HG02938 (cell line): ENCODE measurements around the gene BUB1B.
"Not testable (repeated sequence)": the region's sequence is repeated elsewhere in the genome, so short reads cannot be mapped to it uniquely, and the experiment has no call there.

Experiments
- ATAC-seq: cut with Tn5 transposase; IDR thresholded peaks from one replicate; pipeline ENCODE4 v1.9.1; 2021; ENCODE audit warnings: mild to moderate bottlenecking, moderate library complexity; ENCODE audit not compliant: unreplicated experiment

The BUB1B gene

DNA sequence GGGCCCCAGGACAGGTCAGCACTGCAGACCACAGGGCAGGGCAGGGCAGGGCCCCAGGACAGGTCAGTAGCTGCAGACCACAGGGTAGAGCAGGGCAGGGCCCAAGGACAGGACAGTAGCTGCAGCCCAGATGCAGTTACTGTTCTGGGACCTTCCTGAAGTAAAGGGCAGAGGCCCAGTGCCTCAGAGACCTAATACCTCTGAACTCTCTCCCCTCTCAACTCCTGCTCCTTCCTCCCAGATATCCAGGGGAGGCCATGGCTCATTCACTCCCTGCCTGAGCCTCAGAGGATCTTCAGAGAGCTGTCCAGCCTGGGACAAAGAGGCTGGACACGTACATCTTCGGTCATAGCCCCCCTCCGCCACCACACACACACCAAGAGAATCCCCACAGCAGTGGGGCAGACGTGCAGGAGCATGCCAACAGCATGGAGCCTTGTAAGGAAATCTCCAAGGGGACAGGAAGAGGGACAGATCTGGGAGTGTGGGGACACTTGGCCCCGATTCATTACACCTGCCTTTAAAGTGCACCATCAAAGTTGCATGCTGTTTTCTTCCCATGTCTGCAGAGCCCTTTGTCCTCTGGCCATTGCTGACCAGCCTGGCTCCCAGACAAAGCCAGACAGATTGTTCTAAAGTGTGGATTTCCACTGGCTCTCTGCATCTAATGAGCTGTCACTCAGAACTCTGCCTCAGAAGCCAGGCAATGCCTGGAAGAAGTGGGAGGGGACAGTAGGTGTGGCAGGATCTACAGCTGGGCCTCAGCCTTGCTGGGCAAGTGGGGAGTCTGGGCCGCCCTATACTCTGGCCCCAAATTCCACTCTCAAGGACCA lies 24.2 kb upstream of the BUB1B start:
- no peak for ATAC-seq

DNA sequence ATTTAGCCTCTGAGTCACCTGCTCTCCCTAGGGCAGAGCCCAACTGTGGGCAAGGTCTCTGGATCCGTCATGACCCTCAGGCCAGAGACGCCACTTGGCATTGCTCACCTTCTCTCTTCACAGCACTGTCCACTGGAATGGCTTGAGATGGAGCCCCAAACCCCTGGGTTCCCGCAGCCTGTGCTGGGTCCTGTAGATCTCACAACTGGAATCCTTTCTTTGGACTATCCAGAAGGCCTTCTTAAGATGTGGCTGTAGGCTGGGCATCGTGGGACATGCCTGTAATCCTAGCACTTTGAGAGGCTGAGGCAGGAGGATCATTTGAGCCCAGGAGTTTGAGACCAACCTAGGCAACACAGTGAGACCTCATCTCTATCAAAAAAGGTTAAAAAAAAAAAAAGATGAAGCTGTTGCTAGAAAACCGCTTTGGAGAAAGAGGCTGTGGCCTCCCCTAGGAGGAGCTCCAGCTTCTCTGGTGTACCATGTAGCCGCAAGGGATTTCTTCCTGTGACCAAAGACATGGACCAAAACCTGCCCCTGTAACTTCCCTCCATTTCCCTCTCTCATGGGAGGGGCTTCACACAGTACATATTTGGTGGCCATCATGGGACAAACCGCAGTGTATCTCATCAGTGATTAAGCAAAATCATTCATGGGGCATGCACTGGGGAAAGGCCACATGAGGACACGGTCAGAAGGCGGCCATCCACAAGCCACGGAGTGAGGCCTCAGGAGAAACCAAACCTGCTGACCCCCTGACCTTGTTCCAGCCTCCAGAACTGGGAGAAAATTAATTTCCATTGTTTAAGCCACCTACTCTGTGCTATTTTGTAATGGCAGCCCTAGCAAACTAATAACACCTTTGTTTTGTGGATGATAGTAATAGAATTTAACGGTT lies 23.3 kb upstream of the BUB1B start:
- ATAC-seq, result no peak

DNA sequence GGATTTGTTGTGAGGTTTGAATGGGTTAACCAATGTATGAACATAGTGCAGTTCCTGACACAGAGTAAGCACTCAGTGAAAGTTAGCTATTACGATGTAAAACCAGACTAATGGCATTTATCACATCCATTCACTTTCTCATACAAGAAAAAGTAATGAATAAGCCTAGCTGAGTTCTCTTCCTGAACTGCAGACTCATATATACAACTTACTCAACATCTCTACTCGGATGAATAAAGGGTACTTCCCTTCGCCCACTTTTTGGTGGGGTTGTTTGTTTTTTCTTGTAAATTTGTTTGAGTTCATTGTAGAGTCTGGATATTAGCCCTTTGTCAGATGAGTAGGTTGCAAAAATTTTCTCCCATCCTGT lies 22.7 kb upstream of the BUB1B start:
- not testable (repeated sequence) for ATAC-seq

DNA sequence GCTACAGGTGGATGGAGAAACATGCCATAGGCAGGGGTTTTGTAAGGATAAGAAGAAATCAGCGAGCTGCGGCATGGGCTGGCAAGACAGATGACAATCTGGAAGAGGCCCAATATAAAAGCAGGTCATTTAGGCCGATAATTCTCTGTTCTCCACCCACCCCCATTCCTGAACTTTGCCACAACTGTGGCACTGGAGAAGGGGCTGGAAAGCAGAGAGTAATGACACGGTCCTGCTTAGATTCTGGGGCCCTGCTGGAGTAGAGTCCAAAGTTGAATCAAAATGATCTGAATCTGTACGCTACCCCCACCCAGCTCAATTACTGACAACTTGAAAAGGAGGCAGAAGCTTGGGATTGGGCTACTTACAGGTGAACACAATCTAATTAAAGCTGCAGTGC lies 18.4 kb upstream of the BUB1B start:
- no peak for ATAC-seq

DNA sequence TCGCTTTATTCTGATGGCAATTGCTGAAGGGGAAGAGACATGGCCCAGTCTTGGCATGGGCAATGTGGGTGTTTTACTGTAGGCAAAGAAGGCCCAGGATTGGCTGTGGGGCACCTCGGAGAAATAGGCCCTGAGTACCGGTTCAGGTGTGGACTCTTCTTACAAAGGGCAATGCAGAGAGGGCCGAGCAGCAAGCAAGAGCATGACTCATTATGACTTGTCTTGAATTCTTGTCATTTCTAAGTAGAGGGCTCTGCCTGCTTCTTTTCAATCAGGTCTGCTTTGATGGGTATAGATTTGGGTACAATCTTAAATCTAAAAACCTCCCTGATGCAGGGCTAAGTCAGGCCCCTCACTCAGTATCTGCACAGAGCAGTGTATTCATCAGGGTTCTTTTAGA lies 14.8 kb upstream of the BUB1B start:
- ATAC-seq, result no peak

DNA sequence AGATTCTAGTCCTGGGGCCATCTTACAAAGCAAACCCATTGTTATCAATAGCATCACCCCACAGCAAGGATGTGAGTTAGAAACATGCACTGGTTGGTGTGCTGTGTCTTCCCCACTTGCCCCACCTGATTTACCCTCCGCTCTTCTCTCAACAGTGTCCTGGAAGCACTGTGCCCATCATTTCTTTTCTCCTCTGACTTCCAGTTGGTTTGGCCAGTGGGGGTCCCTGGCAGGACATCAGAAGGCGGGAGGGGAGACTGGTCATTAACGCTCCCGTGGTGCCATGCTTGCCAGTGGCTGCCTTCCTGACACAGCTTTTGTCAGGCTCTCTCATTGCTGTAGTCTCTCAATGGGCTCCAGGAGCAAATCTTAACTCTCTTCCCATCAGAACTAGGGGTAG lies 11.5 kb upstream of the BUB1B start:
- no peak for ATAC-seq

DNA sequence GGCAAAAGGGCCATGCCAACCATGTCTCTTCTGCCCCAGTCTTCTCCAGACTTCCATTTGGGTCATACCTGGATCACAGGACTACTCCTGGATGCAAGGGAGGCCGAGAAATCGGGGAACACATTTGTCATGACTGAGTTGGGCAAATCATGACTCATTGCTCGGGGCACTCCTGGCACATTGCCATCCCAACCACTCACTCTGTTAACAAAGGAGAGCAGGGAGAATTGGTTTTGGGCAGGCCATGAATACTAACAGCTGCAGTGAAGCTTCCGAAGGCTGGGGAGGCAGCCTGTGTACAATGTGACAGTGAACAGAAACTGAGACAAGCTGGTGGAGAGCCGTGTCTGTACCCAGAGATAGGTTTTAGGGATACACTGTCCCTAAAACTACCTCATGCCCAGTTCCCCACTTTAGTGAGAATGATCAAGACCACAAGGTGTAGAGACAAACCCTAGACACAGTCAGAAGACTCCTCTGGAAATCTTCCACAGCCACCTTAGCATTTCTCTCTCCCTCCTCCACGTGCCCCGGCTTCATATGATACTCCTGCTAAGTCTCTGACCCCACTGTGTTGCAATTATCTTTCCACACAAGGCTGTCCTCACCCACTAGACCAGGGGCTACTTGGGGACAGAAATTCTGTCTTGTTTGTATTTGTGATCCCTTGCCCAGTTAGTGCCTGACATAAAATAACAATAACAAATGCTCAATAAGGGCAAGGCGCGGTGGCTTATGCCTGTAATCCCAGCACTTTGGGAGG lies 10.5 kb upstream of the BUB1B start:
- no peak for ATAC-seq

DNA sequence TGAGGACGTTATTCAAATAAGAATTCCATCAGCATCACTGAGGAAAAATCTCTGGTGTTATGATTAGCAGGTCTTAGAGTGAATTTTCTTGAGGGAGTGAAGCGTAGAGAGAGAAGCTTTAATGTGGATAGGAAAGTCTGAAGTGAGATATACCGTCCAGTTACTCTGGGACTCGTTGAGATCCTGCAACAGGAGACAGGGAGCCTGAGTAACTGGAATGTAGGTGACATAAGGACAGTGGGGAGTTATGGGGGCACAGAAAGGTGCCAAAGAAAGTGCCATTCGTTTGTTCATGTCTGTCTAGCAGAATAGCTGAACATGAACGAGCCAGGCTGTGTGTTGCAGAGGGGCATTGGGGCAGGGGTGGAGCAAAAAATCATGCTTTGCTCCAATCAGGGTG lies 9.4 kb upstream of the BUB1B start:
- ATAC-seq, result no peak

DNA sequence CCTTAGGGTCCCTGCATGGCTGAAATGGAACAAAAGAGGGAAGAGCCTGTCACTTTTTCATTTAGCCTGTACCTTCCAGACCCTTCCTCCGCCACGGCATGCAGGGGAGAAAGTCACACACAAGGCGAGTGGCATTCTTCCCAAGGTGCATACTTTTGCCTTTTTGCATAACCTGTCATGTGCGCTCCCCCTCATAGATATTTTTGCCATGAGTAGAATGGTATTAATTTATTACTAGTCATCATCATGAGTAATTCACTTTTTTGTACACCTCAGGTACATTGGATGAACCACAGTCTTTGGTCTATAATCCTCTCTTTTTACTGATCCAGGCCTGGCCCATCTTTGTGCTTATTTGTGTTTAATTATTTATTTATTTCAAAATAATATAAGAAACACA lies 8.9 kb upstream of the BUB1B start:
- no peak for ATAC-seq

DNA sequence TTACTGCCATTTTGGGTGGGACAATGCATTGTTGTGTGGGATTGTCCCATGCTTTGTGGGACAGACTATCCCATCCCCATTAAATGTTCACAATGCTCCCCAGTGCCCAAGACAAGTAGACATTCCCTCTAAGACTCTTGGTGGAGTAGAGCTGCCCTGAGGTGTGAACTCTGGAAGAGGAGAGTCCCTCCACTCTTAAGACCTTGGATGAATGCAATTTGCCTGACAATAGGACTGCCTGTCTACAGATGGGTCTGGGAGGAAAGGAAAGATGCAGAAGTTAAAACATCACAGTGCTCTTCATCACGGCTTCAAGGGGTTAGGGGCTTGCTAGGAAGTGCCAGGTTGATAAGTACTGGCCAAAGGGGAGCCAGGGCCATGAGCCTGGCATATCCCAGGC lies 6.0 kb upstream of the BUB1B start:
- ATAC-seq, result not testable (repeated sequence)

DNA sequence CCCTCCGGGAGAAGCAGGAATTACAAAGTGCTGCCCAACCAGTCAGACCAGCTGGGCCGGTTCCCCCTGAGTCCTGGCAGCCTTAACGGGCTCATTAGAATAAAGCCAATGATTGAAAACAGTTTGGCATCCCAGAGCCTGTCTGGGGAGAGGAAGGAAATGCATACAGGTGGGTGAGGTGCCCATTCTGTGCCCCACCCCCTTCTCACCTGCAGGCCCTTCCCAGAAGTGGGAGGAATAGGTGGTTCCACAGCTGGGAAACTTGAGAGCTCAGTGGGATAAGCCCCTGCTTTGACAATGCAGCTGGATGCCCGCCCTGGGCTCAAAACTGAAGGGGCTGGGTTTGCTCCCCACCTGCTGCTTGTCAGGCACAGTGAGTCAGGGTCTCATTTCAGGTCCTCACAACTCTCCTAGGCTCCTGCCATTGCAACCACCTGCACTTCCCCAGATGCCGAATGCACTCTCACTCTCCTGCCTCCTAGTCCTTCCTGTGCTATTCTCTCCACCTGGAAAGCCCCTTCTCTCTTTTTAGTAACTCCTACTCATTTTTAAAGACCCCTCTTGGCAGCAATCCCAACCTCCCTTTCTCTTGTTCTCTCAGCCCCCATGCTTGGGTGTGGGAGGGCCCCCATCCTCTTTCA lies 5.5 kb upstream of the BUB1B start:
- ATAC-seq, result no peak

DNA sequence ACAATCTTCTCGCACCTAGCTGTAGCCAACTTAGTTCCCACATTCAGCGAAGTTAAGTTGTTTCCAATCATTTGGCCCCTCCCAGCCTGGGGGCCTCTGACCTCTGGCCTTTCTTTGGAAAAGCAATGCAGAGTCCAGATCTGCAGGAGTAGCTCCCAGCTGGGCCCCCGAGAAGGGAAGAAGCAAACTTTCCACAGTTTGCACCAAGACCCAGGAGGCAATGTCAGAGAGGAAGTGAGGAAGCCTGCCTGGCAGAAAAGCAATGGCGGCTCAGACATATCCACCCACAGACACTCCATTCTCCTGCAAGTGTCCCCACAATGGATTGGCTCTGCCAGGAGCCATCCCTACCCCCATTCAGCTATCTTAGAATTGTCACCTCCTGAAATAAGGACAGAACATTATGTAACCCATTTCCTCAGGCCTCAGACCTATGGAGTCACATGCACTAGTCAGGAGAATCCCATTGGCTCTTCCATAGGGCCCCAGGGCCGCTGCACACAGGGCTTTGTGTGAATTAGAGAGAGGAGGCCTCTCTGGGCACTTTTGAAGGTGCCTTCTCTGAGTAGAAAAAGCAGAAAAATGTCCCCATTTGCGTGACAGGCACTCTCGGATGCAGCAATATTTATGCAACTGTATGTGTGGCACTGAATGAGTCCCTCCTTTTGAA lies 3.0 kb upstream of the BUB1B start:
- no peak for ATAC-seq

DNA sequence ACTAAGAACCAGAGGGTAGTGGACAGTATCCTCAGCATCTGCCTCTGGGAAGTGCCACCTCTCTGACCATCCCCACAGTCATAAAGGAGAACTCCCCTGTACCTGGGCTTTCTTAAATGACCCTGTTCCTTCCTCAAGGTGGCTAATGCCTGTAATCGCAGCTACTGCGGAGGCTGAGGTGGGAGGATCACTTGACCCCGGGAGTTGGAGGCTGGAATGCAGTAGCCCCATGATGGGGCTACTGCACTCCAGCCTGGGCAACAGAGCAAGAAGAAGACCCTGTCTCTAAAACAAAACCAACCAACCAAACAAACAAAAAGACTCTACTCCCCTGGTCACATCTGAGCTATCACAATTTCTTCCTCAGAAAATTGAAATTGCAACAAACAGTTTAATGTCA lies 848 bp upstream of the BUB1B start:
- no peak for ATAC-seq

DNA sequence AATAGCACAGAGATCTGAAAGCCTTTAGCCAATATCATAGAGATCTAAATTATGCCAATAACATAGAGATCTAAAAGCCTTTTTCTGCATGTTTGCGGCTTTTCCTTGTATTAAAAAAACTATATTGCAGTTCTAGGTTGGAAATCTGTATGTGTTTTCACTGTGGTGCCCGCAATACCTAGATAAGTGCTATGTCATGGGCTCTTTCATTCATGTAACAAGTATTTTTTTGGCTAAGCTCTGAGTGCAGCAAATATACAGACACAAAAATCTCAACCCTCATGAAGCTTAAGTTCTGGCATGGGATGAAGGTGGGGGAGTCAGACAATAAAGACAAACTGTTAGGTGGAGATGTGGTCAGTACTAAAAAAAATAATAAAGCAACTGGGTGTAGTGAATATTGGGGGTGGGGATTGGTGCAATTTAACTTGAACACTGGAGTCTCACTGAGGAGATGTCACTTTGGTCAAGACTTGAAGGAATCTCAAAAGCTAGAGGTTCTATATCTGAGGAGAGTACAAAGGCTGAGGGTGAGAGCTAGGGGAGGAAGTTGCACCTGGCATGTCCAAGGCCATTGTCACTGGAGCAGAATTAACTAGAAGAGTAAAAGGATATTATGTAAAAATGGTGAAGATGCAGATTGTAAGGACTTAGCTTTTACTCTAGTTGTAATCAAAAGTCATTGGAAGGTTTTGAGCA lies 973 bp downstream of the BUB1B start:
- ATAC-seq, result no peak

DNA sequence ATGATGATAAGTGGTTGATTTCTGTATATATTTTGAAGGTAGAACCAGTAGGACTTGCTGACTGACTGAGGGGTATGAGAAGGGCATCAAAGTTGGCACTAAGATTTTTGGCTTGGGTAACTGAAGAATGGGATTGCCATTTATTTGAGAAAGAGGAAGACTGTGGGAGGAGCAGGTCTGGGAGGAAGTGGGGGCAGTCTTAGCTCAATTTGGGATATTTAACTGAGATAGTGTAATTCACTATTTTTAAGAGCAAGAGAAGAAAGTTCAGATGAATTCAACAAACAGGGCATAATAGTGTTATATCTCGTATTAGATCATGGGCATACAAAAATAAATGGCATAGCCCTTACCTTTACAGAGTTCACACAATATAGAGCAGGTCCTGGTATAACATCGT lies 1.7 kb downstream of the BUB1B start:
- ATAC-seq, result no peak

DNA sequence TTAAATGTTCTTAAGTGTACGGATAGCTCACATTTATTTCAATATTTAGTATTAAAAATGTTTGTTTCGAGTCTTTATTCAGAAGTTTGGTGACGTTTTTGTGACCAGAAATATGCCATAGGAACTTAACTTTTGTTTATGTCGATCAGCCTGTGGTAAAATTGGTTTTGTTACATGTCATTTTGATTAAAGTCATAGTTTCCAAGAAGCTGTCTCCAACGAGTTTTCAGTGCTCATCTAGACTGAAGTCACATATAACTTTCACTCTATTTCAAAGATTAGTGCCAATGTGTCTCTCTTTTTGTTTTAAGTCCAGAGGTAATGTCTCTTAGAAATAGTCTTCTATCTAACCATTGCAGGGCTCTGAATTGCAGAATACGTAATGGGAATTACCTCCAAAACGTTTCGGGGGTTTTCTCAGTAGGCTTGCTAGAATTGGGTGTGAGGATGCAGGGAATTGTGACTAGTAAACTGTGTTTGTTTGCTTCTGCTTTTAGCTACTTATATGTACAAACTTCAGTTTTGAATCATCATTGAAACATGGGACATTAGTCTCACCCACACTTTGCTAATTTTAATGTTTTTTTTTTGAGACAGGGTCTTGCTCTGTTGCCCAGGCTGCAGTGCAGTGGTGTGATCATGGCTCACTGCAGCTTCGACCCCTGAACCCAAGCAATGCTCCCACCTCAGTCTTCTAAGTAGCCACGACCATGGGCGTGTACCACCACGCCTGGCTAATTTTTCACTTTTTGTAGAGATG lies 3.0 kb downstream of the BUB1B start:
- ATAC-seq, result no peak

DNA sequence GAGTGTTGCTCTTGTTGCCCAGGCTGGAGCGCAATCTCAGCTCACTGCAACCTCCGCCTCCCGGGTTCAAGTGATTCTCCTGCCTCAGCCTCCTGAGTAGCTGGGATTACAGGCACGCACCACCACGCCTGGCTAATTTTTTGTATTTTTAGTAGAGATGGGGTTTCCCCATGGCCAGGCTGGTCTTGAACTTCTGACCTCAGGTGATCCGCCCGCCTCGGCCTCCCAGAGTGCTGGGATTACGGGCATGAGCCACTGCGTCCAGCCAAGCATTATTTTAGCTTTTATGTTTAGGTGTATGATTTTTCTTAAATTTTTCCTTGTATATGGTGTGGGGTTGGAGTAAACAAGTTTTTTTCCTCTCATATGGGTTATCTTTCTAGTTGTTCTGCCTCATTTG lies 6.5 kb downstream of the BUB1B start:
- ATAC-seq, result not testable (repeated sequence)

DNA sequence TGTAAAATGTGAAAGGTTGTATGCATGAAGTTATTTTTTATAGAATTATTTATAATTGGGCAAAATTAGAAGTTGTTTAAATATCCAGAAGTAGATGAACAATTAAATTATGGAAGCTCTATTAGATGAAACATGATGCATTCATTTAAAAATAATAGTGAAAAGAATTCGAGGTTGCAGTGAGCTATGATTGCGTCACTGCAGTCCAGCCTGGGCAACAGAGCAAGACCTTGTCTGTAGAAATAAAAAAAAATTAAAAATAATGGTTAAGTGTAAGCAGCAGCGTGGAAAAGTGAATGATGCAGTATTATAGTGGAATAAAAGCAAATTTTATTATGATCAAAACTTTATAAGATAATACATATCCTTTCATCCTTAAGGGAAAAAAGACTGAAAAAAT lies 14.3 kb downstream of the BUB1B start:
- ATAC-seq, result no peak
